Chondrocyte (in vitro differentiated cells): ENCODE data around the gene XRCC6. TPM values are rescaled to one million over a fixed set of nuclear protein-coding genes. Genes with fewer than 3 reads are reported as not detected.

Experiments used
- DNase-seq: peaks from one replicate; pipeline ENCODE4 v3.0.0; 2021; ENCODE audit warnings: mixed read lengths, low spot score
- H3K27ac Mint-ChIP-seq: one replicate; pipeline ENCODE4 v1.8.0; 2021; ENCODE audit warnings: mild to moderate bottlenecking, moderate library complexity, mixed read lengths; ENCODE audit not compliant: unreplicated experiment
- H3K27me3 Mint-ChIP-seq: 2 replicates; pipeline ENCODE4 v1.8.0; 2021; ENCODE audit warnings: low read depth, mixed read lengths
- H3K36me3 Mint-ChIP-seq: 2 replicates; pipeline ENCODE4 v1.8.0; 2021; ENCODE audit warnings: low read depth, mixed read lengths
- H3K4me1 Mint-ChIP-seq: 2 replicates; pipeline ENCODE4 v1.8.0; 2021; ENCODE audit warnings: low read depth, mild to moderate bottlenecking, mixed read lengths
- H3K4me3 Mint-ChIP-seq: one replicate; pipeline ENCODE4 v1.8.0; 2021; ENCODE audit warnings: mild to moderate bottlenecking, moderate library complexity, mixed read lengths; ENCODE audit not compliant: unreplicated experiment
- H3K9me3 Mint-ChIP-seq: 2 replicates; pipeline ENCODE4 v1.8.0; 2021; ENCODE audit warnings: low read depth, mixed read lengths
- CTCF ChIP-seq: fragments of 200-600 bp; sonication (generic); IDR thresholded peaks from 2 replicates; pipeline ENCODE4 v1.5.0; 2021; ENCODE audit warnings: antibody characterized with exemption, mild to moderate bottlenecking, moderate library complexity
- total RNA-seq: library from RNA; stranded (reverse); gene quantifications from 3 replicates; pipeline ENCODE4 v1.2.1, GENCODE V29; 2021

XRCC6 gene
- total RNA-seq, 1 donor from 2014 or later, result 161 TPM

- no peak for DNase-seq
- no peak for TF ChIP-seq CTCF
- H3K36me3 Mint-ChIP-seq, result peaks cover 14% of the 10 kb centered on the region
- peak overlapping the region; percentile 86 for H3K27ac Mint-ChIP-seq
- H3K9me3 Mint-ChIP-seq, result no peaks in the 10 kb centered on the region
- peaks cover 12% of the 10 kb centered on the region for H3K4me1 Mint-ChIP-seq
- no peak overlapping the region for H3K4me3 Mint-ChIP-seq
- H3K27me3 Mint-ChIP-seq, result no peaks in the 10 kb centered on the region
These were observed 23.0 kb upstream of the XRCC6 start for GRCh38 chr22:41598081-41598480.

GRCh38 chr22:41598891-41599635 is 22.0 kb upstream of the XRCC6 start:
- TF ChIP-seq CTCF, result no peak
- Mint-ChIP-seq H3K27ac (peak overlapping the region; percentile 25), H3K4me3 (no peak overlapping the region), H3K9me3 (no peaks in the 10 kb centered on the region), H3K36me3 (peaks cover 14% of the 10 kb centered on the region), H3K4me1 (peaks cover 12% of the 10 kb centered on the region), H3K27me3 (no peaks in the 10 kb centered on the region)
- no peak for DNase-seq

GRCh38 chr22:41600976-41601375 is 20.1 kb upstream of the XRCC6 start:
- DNase-seq, result peak; percentile 65
- Mint-ChIP-seq H3K4me1 (peaks cover 12% of the 10 kb centered on the region), H3K27ac (no peak overlapping the region)

GRCh38 chr22:41603873-41604332 is 17.2 kb upstream of the XRCC6 start:
- no peaks in the 10 kb centered on the region for H3K4me1 Mint-ChIP-seq
- no peaks in the 10 kb centered on the region for H3K9me3 Mint-ChIP-seq
- H3K4me3 Mint-ChIP-seq, result no peak overlapping the region
- H3K36me3 Mint-ChIP-seq, result peaks cover 22% of the 10 kb centered on the region
- no peak overlapping the region for H3K27ac Mint-ChIP-seq
- TF ChIP-seq CTCF, result no peak
- no peak for DNase-seq
- H3K27me3 Mint-ChIP-seq, result no peaks in the 10 kb centered on the region

More at GRCh38 chr22:41600976-41601375, 20.1 kb upstream of the XRCC6 start:
- H3K4me3 Mint-ChIP-seq, result no peak overlapping the region
- peaks cover 22% of the 10 kb centered on the region for H3K36me3 Mint-ChIP-seq
- no peaks in the 10 kb centered on the region for H3K9me3 Mint-ChIP-seq
- no peaks in the 10 kb centered on the region for H3K27me3 Mint-ChIP-seq
- no peak for TF ChIP-seq CTCF

GRCh38 chr22:41608386-41608785 is 12.7 kb upstream of the XRCC6 start:
- peak overlapping the region; percentile 4 for H3K27ac Mint-ChIP-seq
- peak; percentile 43 for DNase-seq
- no peaks in the 10 kb centered on the region for H3K9me3 Mint-ChIP-seq
- no peaks in the 10 kb centered on the region for H3K27me3 Mint-ChIP-seq
- no peak for TF ChIP-seq CTCF
- peaks cover 7% of the 10 kb centered on the region for H3K36me3 Mint-ChIP-seq
- H3K4me3 Mint-ChIP-seq, result no peak overlapping the region
- H3K4me1 Mint-ChIP-seq, result no peaks in the 10 kb centered on the region
